GM18951 (cell line): ENCODE results near the gene HIBADH.
"Not testable (repeated sequence)": the region's sequence is repeated elsewhere in the genome, so short reads cannot be mapped to it uniquely, and the experiment has no call there.

Source experiments
- POLR2A ChIP-seq: IDR thresholded peaks from 4 replicates; pipeline ENCODE4 v1.6.1; 2011; ENCODE audit warnings: mild to moderate bottlenecking; ENCODE audit not compliant: insufficient read length, insufficient read depth; ENCODE audit errors: extremely low read depth
- in situ Hi-C: fragments of 300-500 bp; cut with MboI; formaldehyde crosslinking; loops from one replicate; pipeline ENCODE4 v1.12.0; 2022; ENCODE audit warnings: low sequenced_read_pairs, mixed read lengths, inconsistent platforms; ENCODE audit not compliant: unreplicated experiment

HIBADH gene

DNA sequence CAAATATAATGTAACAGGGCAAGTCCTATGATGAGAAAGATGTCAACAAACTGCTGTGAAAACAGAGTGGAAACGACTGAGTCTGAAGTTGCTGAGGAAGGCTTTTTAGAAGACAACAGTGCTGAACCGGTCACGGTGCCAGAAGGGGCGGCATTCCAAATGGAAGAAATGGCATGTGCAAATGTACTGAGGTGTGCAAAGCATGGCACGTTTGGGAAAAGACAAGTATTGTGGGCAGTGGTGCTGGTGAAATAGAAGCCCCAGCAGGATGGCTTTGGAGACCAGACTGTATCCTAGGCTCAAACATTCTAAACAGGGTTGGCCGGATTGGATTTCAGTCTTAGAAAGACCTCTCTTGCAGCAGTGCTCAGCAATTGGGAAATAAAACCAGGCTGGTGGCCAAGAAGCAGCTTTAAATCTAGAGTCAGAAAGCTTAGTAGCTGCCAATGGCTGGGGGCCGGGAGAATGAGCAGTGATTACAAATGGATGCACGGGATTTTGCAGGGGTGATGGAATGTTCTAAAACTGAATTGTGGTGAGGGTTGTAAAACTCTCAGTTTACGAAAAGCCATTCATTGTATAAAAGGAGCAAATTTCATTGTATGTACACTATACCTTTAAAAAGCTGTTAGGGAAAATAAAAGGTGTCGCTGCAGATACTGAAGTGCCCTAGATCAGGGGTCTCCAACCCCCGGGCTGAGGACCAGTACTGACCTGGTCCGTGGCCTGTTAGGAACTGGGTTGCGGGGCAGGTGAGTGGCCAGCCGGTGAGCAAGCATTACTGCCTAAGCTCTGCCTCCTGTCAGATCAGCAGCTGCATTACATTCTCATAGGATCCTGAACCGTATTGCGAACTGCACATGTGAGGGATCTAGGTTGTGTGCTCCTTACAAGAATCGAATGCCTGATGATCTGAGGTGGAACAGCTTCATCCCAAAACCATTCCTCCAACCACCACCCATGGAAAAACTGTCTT lies 141.6 kb downstream of the HIBADH start:
- in situ Hi-C loops, result no loop called here
- TF ChIP-seq POLR2A, result no peak

DNA sequence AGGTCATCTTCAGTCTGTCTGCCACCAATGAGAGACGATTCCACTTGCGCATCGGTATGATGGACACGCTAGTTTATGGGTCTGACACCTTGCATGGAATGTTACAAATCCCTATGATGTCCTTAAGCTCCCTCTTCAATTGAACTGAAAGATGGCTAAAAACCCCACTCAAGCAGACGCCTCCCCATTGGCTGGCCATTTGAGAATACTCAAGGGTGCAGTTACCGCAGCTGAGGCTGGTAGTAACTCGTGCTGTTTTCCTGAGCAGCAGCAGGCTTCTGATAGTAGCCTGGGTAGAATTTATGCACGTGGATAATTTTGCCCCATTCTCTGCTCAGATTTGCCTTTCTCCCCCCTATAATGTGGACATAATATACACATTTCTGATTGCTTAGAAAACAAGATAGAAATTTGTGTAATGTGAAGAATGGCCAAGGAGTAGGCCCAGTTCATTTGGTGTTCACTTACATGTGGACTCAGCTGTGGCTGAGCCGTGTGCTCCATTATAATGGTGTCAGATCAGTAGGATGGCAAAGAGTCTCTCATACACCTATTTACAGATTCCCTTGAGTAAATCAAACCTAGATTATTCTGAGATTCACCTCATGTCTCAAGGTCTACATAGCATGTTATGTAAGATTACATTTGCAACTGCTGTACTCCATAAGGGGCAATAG lies 142.8 kb downstream of the HIBADH start:
- in situ Hi-C loops, result no loop called here
- no peak for TF ChIP-seq POLR2A

DNA sequence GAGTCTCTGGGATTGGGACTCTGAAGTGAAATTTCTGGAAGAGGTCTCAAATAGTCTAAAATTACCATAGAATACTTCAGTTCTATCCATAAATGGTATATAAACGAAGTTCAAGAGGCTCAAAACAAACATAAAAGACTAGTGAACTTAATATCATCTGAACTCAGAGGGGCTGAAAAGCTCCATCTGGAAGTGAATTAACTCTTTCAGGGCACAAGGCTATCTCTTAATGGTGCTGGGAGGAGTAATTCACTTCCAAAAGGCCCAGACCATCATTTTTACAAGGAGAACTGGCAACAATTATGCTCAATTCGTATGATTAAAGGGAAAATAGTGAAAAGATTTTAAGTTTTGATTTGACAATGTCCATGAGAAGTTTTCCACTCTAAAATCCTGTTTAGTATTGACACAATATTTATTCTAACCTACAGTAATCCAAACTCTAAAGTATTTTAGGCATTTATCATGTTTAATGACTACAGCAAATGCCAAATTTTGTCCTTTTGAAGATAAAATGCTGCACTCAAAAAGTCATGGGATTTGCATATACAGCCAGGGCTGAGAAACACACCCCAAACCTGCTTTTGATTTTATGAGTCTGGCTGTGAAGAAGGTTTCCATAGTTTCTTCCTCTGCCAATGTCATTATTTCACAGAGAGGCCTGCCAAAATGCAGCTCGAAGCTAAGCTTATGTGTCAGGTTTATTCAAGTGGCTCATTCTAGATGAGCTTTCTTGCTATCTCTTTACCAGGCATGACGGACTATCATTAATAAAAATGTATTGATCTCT lies 143.9 kb downstream of the HIBADH start:
- in situ Hi-C loops, result no loop called here
- TF ChIP-seq POLR2A, result no peak

DNA sequence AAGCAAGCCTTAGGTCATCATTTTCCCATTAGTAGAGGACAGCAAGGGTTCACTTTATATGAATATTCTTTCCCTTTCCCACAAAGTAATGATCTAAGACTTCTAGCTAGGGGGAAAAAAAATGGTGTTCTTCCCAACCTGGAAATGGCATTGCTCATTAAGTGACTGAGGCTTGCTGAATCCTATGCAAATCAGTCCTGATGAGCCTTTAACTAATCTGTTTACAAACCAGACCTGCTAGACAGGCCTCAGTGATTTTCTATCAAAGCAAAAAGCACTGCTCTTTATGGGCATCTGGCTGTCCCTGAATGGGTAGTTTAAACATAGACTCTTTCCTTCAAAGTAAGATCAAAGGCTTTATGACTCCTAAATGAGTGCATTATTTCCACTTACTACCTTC lies 146.3 kb downstream of the HIBADH start:
- no peak for TF ChIP-seq POLR2A
- in situ Hi-C loops, result no loop called here

DNA sequence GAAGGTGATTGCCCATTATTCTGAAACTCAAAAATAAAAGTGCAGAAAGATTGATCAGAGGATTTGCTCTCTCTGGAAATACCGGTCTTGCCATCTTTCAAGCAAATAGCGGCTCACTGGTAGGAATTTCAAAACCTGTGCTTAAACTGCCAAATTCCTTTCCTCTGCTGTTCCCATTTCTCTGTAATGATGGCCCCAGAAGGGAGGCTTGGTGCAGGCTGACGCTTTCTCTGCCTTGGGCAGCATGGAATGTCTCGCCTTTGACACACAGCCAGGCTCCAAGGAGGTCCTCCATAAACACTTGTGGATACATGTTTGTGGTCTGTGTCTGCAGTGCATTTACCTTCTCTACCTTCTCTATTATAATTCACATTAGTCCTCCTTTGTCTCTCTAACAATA lies 146.8 kb downstream of the HIBADH start:
- no peak for TF ChIP-seq POLR2A

GRCh38 chr7:27514861-27515260 lies 147.8 kb downstream of the HIBADH start:
- in situ Hi-C loops, result no loop called here
- TF ChIP-seq POLR2A, result no peak

More for the DNA sequence above, 146.8 kb downstream of the HIBADH start:
- in situ Hi-C loops, result no loop called here

GRCh38 chr7:27513885-27514284 lies 148.8 kb downstream of the HIBADH start:
- no peak for TF ChIP-seq POLR2A
- in situ Hi-C loops, result no loop called here

- in situ Hi-C loops, result not testable (repeated sequence)
Measured at GRCh38 chr7:27511370-27511769, 151.3 kb downstream of the HIBADH start.

- TF ChIP-seq POLR2A, result no peak
- in situ Hi-C loops, result no loop called here
Measured at GRCh38 chr7:27510541-27510940, 152.1 kb downstream of the HIBADH start.

DNA sequence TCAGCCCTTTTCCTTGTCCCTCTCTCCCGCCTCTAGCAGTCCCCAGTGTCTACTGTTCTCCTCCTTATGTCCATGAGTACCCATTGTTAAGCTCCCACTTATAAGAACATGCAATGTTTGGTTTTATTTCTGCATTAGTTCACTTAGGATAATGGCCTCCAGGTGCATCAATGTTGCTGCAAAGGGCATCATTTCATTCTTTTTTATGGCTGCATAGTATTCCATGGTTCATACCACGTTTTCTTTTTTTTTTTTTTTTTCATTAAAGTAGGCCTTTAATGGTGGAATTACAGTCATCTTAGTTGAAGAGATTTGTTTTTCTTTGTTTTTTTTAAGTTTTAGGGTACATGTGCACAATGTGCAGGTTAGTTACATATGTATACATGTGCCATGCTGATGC lies 160.8 kb downstream of the HIBADH start:
- in situ Hi-C loops, result not testable (repeated sequence)

DNA sequence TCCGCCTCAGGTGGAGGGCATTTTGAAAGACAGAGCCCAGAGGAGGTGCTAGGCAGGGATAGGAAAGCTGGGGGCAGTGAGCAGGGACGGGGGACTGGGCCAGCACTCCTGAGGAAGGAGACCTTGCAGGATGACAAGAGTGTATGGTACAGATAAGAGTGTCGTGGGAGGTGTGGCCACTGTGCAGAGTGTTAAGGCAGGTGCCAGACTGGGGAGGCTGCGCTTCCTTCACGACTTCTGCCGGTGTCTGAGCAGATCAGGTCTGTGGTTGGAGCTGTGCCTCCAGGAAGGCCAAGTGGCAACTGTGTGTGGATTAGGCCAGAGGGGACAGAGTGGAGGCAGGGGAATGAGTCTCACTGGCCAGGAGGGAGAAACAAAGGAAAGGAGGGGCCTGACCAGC lies 161.7 kb downstream of the HIBADH start:
- in situ Hi-C loops, result no loop called here
- no peak for TF ChIP-seq POLR2A

- TF ChIP-seq POLR2A, result no peak
- in situ Hi-C loops, result no loop called here
Measured at GRCh38 chr7:27492224-27492623, 170.5 kb downstream of the HIBADH start.

DNA sequence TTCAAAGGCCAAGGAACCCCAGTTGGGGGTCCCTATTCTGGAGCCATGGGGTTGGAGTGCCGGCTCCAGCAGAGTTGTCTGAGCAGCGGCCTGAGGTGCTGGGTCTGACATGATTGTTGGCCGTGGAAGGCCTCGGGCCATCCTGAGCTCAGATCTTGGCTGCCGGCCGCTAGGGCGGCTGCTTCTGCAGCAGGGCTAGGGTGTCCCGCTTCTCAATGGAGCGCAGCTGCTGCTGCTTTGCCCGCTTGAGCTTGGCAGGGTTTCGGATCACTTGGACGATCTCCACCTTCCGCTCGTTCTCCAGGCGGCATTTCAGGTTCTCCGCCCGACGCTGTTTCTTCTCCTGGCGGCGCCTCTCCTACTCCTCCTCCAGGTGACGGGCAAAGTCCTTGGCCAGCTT lies 171.1 kb downstream of the HIBADH start:
- in situ Hi-C loops, result no loop called here

More for the DNA sequence above, 171.1 kb downstream of the HIBADH start:
- no peak for TF ChIP-seq POLR2A
